Mesenchymal stem cell (in vitro differentiated cells and primary cell): ENCODE data around the gene CHKA.

Experiments
- DNase-seq: peaks from one replicate; pipeline ENCODE4 v3.0.0-alpha.2; 2013
- H2AFZ ChIP-seq: one replicate; pipeline ENCODE4 v1.6.1; 2013; ENCODE audit warnings: low read depth, mild to moderate bottlenecking, control low read depth, inconsistent platforms, low read length, moderate library complexity
- H2AK5ac ChIP-seq: 2 replicates; pipeline ENCODE4 v1.6.1; 2013; ENCODE audit warnings: low read length, moderate library complexity, mild to moderate bottlenecking, inconsistent platforms; ENCODE audit not compliant: severe bottlenecking
- H2BK120ac ChIP-seq: one replicate; pipeline ENCODE4 v1.6.1; 2013; ENCODE audit warnings: low read depth, mild to moderate bottlenecking, inconsistent platforms, low read length, moderate library complexity
- H2BK12ac ChIP-seq, 2 experiments: one replicate each; pipeline ENCODE4 v1.6.1; 2013; ENCODE audit warnings: inconsistent platforms in 2 of 2, low read length in 2 of 2, mild to moderate bottlenecking in 2 of 2, moderate library complexity in 2 of 2, control low read depth in 1 of 2
- H2BK15ac ChIP-seq: one replicate; pipeline ENCODE4 v1.6.1; 2013; ENCODE audit warnings: mild to moderate bottlenecking, low read depth, inconsistent platforms; ENCODE audit not compliant: poor library complexity, severe bottlenecking
- H2BK5ac ChIP-seq: 2 replicates; pipeline ENCODE4 v1.6.1; 2013; ENCODE audit warnings: low read depth, mild to moderate bottlenecking, low read length, control low read depth, inconsistent platforms; ENCODE audit not compliant: poor library complexity, severe bottlenecking
- H3K14ac ChIP-seq, 2 experiments: one replicate each; pipeline ENCODE4 v1.6.1; 2013; ENCODE audit warnings: inconsistent platforms in 2 of 2, low read length in 2 of 2, control low read depth in 1 of 2, mild to moderate bottlenecking in 1 of 2, moderate library complexity in 1 of 2
- H3K18ac ChIP-seq, 2 experiments: one replicate each; pipeline ENCODE4 v1.6.1; 2013; ENCODE audit warnings: inconsistent platforms in 2 of 2, low read length in 2 of 2, control low read depth in 1 of 2, low read depth in 1 of 2, mild to moderate bottlenecking in 1 of 2
- H3K23ac ChIP-seq, 2 experiments: one replicate each; pipeline ENCODE4 v1.6.1; 2013; ENCODE audit warnings: inconsistent platforms in 2 of 2, low read length in 2 of 2, mild to moderate bottlenecking in 2 of 2, moderate library complexity in 2 of 2, control low read depth in 1 of 2
- H3K27ac ChIP-seq: 2 replicates; pipeline ENCODE4 v1.5.1; 2013; ENCODE audit warnings: mild to moderate bottlenecking, moderate library complexity, low read length, control low read depth, inconsistent platforms; ENCODE audit not compliant: poor library complexity, severe bottlenecking
- H3K27me3 ChIP-seq, 2 experiments: 2 replicates each; pipeline versions ENCODE4 v1.6.1 to v1.7.0; 2013; ENCODE audit warnings: low read length in 2 of 2, mild to moderate bottlenecking in 2 of 2, moderate library complexity in 2 of 2, control low read depth in 1 of 2, inconsistent platforms in 1 of 2; ENCODE audit not compliant: control insufficient read depth in 1 of 2, insufficient read depth in 1 of 2
- H3K36me3 ChIP-seq, 2 experiments: 2 replicates each; pipeline versions ENCODE4 v1.6.1 to v1.7.0; 2013; ENCODE audit warnings: low read length in 2 of 2, control low read depth in 1 of 2, inconsistent platforms in 1 of 2, low read depth in 1 of 2, mild to moderate bottlenecking in 1 of 2; ENCODE audit not compliant: insufficient read depth in 2 of 2, control insufficient read depth in 1 of 2
- H3K4ac ChIP-seq, 2 experiments: one replicate each; pipeline ENCODE4 v1.6.1; 2013; ENCODE audit warnings: inconsistent platforms in 2 of 2, low read length in 2 of 2, mild to moderate bottlenecking in 2 of 2, moderate library complexity in 2 of 2, control low read depth in 1 of 2, low read depth in 1 of 2
- H3K4me1 ChIP-seq: 2 replicates; pipeline ENCODE4 v1.6.1; 2013; ENCODE audit warnings: low read depth, low read length, control low read depth; ENCODE audit not compliant: control insufficient read depth, insufficient read depth
- H3K4me2 ChIP-seq: 2 replicates; pipeline ENCODE4 v1.6.1; 2013; ENCODE audit warnings: low read length, mild to moderate bottlenecking, inconsistent platforms; ENCODE audit not compliant: poor library complexity, severe bottlenecking
- H3K4me3 ChIP-seq, 2 experiments: 2 replicates each; pipeline versions ENCODE4 v1.5.1 to v1.7.0; 2013; ENCODE audit warnings: low read length in 2 of 2, mild to moderate bottlenecking in 2 of 2, control low read depth in 1 of 2, low read depth in 1 of 2; ENCODE audit not compliant: insufficient read depth in 1 of 2
- H3K79me1 ChIP-seq: replicated peaks from 2 replicates; pipeline ENCODE4 v1.6.1; 2013; ENCODE audit warnings: mild to moderate bottlenecking, control low read depth, low read length, inconsistent platforms; ENCODE audit not compliant: poor library complexity, severe bottlenecking
- H3K9ac ChIP-seq: 2 replicates; pipeline ENCODE4 v1.7.0; 2013; ENCODE audit warnings: mild to moderate bottlenecking, low read length, moderate library complexity
- H3K9me3 ChIP-seq: 2 replicates; pipeline ENCODE4 v1.7.0; 2013; ENCODE audit warnings: mild to moderate bottlenecking, low read length; ENCODE audit not compliant: control insufficient read depth
- H4K8ac ChIP-seq: one replicate; pipeline ENCODE4 v1.6.1; 2013; ENCODE audit warnings: inconsistent platforms, mild to moderate bottlenecking, low read length, moderate library complexity
- H4K91ac ChIP-seq: one replicate; pipeline ENCODE4 v1.6.1; 2013; ENCODE audit warnings: mild to moderate bottlenecking, low read length, inconsistent platforms
- WGBS: methylation state at CpG from one replicate; pipeline ENCODE4 v1.1.7; 2013; ENCODE audit warnings: mixed read lengths; 5-methylcytosine and 5-hydroxymethylcytosine counted together

Gene CHKA

DNA sequence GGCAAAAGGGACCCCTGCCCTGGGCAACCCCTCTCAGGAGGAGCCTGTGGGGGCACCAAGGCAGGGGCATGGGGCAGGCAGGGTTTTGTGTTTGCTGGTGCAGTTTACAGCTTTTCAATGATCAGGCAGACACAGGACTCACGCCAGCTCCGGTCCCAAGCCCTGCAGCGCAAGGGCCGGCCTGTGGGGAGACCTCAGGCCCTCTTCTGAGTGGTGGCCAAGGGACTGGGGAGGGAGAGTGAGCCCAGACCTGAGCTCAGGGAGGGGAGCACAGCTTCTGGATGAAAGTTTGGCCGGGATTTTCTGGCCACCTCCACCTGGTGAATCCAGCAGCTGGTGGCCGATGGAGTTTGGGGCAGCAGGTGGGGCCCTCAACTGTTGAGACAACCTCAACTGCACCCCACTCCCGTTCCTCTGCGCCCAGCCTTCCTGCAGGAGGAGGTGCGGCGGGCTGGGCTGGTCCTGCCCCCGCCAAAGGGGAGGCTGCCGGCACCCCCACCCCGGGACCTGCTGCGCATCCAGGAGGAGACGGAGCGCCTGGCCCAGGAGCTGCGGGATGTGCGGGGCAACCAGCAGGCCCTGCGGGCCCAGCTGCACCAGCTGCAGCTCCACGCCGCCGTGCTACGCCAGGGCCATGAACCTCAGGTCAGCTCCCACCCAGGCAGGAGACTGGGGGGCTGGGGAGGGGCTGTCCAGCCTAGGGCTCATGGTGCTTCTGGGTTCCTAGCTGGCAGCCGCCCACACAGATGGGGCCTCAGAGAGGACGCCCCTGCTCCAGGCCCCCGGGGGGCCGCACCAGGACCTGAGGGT, 78.8 kb downstream of the CHKA start:
- H3K14ac ChIP-seq: no peak overlapping the region
- peak overlapping the region; percentile 64 for H2BK120ac ChIP-seq
- DNase-seq: no peak
- peak overlapping the region; percentile 12 to 29 for H2BK12ac ChIP-seq
- no peak overlapping the region for H2BK15ac ChIP-seq
- H2AFZ ChIP-seq: no peak overlapping the region
- peaks cover 70% of the 10 kb centered on the region for H3K4me1 ChIP-seq
- WGBS: 92% methylated on average over 23 of the region's 27 CpGs
- peak overlapping the region; percentile 76 for H2AK5ac ChIP-seq
- H3K9ac ChIP-seq: no peak overlapping the region
- H3K23ac ChIP-seq: no peak overlapping the region
- H3K36me3 ChIP-seq: peaks cover 31 to 62% of the 10 kb centered on the region in 2 experiments
- H3K4me3 ChIP-seq: no peak overlapping the region
- H3K79me1 ChIP-seq: peaks cover 13% of the 10 kb centered on the region
- no peak overlapping the region for H4K91ac ChIP-seq
- H3K9me3 ChIP-seq: no peaks in the 10 kb centered on the region
- H3K27me3 ChIP-seq: no peaks in the 10 kb centered on the region
- H3K4me2 ChIP-seq: no peak overlapping the region
- peak overlapping the region; percentile 29 to 74 for H3K4ac ChIP-seq
- no peak overlapping the region for H2BK5ac ChIP-seq
- peak overlapping the region; percentile 37 to 62 for H3K18ac ChIP-seq
- H4K8ac ChIP-seq: no peak overlapping the region
- H3K27ac ChIP-seq: peak overlapping the region; percentile 37

DNA sequence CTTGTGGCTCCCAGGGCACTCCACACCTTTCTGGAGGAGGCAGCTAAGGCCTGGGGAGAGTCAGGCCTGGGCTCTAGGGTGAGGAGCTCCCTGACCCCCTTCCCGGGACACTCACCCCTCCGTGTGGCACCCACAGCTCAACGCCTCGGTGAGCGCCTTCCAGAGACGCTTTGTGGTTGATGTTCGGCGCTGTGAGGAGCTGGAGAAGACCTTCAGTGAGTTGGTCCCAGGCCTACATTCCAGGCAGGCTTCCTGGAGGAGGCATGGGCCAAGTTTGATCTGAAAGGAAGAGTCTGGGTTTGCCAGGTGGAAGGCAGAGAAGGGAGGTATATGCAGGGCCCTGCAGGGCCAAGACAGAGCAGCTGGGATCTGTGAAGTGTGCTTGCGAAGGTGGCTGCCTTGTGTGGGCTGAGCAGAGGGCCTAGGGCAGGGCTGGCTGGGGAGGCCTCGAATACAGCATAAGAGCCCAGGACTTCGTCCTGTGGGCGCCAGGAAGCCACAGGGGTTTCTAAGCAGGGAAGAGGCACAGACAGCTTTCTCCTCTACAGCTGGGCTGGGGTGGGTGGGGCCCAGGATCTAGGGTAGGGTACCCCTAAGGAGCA, 79.5 kb downstream of the CHKA start:
- no peak overlapping the region for H3K23ac ChIP-seq
- no peaks in the 10 kb centered on the region for H3K27me3 ChIP-seq
- H3K36me3 ChIP-seq: peaks cover 31 to 59% of the 10 kb centered on the region in 2 experiments
- H3K27ac ChIP-seq: peak overlapping the region; percentile 33
- H3K14ac ChIP-seq: no peak overlapping the region
- no peak overlapping the region for H2BK120ac ChIP-seq
- H2BK15ac ChIP-seq: no peak overlapping the region
- H2BK12ac ChIP-seq: no peak overlapping the region
- peak overlapping the region; percentile 21 for H2AK5ac ChIP-seq
- no peak overlapping the region for H2BK5ac ChIP-seq
- H3K4me1 ChIP-seq: peaks cover 70% of the 10 kb centered on the region
- peak overlapping the region; percentile 36 for H3K9ac ChIP-seq
- H3K4me3 ChIP-seq: no peak overlapping the region
- no peak overlapping the region for H2AFZ ChIP-seq
- no peak overlapping the region for H3K4me2 ChIP-seq
- H3K4ac ChIP-seq: peak overlapping the region; percentile 1 to 49
- H4K91ac ChIP-seq: peak overlapping the region; percentile 37
- no peaks in the 10 kb centered on the region for H3K9me3 ChIP-seq
- H4K8ac ChIP-seq: no peak overlapping the region
- whole genome bisulfite sequencing: 92% methylated on average over 12 of the region's 12 CpGs
- no peak for DNase-seq
- no peak overlapping the region for H3K18ac ChIP-seq
- H3K79me1 ChIP-seq: peaks cover 16% of the 10 kb centered on the region

DNA sequence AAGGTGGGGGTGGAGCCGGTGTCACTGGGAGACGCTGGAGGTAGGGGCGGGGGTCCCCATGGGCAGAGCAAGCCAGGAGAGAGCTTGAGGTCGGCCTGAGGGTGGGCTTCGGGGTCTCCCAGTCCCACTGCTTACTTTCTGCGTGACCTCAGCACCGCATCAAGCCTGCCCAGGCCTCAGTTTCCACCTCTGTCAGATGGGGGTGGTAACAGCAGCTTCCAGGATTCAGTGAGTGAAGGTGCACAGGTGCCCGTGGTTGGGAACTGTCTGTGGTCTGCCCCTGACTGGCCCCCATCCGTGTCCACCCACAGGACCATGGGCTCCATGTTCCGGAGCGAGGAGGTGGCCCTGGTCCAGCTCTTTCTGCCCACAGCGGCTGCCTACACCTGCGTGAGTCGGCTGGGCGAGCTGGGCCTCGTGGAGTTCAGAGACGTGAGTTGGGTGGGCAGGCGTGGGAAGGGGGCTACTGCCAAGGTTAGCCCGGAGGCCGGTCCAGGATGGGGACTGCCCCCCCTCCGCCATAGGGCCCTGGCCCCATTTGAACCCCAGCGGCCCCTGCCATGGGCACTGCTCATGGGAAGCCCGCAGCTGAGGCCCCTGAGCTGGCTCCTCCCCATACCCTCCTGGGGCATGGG, 80.1 kb downstream of the CHKA start:
- Histone ChIP-seq H3K9ac (peak overlapping the region; percentile 95), H3K27ac (peak overlapping the region; percentile 73), H2BK15ac (peak overlapping the region; percentile 63), H3K79me1 (peaks cover 17% of the 10 kb centered on the region), H3K4me1 (peaks cover 70% of the 10 kb centered on the region), H3K36me3 (peaks cover 29 to 59% of the 10 kb centered on the region in 2 experiments), H2BK5ac (peak overlapping the region; percentile 60), H2AFZ (no peak overlapping the region), H3K4me3 (peak overlapping the region; percentile 52 to 91), H3K9me3 (no peaks in the 10 kb centered on the region), H3K18ac (peak overlapping the region; percentile 90 to 95), H3K14ac (peak overlapping the region in 1 of 2 experiments; percentile 94), H2AK5ac (peak overlapping the region; percentile 95), H2BK12ac (peak overlapping the region; percentile 4 to 59), H3K4ac (peak overlapping the region; percentile 90 to 98), H2BK120ac (peak overlapping the region; percentile 89), H4K91ac (peak overlapping the region; percentile 94), H3K23ac (peak overlapping the region in 1 of 2 experiments; percentile 28), H3K27me3 (no peaks in the 10 kb centered on the region), H4K8ac (peak overlapping the region; percentile 87), H3K4me2 (peak overlapping the region; percentile 86)
- DNase-seq: no peak
- WGBS: 88% methylated on average over 22 of the region's 23 CpGs
